NCI-H2081 (cell line): ENCODE data around the gene SNAPC4.

ENCODE experiments used
- DNase-seq, 2 experiments: peaks; one replicate each; lab custom pipeline; 2025; lab: John Stamatoyannopoulos, UW

Gene SNAPC4

DNA sequence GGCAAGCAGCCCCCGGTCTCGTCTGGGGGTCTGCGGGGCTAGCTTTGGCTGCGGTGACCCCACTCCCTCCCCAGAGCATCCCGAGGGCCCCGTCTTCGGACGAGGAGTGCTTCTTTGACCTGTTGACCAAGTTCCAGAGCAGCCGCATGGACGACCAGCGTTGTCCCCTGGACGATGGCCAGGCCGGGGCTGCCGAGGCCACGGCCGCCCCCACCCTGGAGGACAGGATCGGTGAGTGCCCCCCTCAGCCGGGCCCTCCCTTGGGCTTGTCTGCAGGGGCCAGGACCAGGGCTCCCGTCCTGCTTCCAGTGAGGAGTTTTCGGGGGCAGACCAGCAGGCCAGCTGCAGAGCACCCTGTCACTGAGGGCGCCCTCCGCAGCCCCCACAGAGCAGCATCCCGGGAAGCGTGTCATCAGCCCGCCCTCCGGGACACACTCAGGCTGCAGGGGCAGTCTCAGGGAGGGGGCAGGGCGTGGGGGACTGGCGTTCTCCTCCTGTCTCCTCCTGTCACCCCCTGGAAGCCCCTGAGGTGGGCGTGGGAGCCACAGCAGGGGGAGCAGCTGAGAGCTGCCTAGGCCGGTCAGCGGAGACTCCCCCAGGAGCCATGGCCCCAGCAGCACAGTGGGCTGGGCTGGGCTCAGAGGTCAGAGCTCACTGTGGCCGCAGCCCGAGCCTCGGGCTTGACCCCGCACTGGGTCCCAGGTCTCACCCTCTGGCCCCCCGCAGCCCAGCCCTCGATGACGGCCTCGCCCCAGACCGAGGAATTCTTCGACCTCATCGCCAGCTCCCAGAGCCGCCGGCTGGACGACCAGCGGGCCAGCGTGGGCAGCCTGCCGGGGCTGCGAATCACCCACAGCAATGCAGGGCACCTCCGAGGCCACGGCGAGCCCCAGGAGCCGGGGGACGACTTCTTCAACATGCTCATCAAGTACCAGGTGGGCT, 44.1 kb downstream of the SNAPC4 start:
- no peak for DNase-seq

DNA sequence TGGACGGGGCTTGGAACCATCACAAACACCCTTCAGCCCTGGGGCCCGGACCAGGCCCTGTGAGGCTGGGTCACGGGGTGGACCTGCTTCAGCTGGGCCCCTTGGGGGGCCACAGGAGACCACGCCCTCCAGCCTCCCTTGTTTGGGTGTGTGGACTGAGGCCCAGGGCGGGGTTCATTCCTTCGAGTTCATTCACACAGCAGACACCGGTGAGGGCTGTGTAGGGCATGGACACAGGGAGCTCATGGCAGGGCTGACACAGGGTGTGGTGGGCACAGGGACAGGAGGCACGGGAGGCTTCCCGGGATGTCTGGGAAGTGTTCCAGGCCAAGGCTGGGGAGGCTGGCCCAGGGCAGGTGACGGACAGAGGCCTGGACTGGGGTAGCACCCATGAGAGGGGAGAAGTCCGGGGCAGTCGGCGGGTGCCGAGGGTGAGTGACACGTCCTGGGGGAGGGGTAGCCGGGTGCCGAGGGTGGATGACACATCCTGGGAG, 45.3 kb downstream of the SNAPC4 start:
- DNase-seq = no peak

DNA sequence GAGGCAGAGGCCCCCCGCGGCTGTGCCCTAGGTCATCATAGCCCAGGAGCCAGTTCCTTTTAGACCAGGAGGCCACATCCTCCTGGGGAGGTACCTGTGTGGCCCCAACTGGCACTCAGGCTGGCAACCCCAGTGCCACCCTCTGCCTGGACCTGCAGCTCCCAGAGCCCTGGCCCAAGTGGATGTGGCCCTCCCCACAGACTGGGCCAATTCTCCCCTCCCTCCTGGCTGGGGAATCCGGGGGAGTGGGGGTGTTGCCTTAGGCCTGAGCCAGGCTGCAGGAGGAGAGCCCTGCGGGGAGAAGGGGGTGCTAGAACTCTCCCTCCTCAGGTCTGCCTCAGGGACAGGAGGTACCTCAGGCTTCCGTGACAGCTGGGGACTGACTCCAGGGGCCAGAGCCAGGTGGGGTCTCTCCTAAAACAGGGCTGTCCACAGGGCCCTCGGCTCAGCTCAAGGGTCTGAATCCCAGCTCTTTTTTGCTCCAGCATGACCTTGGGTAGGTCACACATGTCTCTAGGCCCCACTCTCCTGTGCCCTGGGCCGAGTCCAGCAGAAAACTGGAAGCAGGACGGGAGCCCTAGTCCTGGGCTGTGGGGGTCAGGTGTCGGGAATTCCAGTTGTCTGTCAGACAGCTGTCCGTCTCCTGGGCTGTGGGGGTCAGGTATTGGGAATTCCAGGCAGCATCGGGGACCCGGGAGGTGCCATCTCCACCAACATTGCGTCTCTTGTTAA, 46.0 kb downstream of the SNAPC4 start:
- no peak for DNase-seq

DNA sequence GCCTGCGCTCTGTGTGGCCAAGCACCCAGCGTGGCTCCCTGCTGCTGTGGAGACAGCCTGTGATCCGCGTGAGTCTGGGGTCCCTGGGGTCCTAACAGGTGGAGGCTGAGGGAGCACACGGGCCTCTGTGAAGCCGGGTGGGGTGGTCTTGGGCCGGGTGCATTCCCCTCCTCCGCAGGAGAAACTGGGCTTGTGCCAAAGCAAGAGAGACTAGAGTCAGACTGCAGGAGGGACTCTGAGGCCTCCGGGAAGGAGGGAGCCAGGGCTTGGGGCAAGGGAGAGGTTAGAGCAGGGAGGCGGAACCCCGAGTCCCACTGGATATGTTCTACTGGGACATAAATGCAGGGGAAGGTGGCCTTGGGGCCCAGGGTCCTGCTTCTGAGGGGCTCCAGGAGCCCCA, 46.9 kb downstream of the SNAPC4 start:
- no peak for DNase-seq

DNA sequence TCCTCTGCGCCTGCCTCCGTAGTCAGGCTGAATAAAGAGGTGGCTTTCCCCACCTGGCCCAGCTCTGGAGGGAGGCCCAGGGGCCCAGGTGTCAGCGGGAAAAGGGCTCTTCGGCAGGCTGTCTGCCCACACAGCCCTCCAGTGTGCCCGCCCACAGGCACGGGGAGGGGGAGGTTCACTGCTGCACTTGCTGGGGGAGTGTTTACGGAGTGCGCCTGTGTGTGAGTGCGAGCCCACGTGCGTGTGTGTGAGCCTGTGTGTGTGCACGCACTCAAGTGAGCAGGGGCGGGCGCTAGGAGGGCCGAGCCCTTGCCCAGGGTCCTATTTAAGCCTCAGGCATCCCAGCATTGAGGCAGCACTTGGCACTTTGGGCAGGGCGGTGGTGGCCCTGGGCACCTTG, 47.3 kb downstream of the SNAPC4 start:
- peak in 1 of 2 experiments; percentile 11 for DNase-seq

DNA sequence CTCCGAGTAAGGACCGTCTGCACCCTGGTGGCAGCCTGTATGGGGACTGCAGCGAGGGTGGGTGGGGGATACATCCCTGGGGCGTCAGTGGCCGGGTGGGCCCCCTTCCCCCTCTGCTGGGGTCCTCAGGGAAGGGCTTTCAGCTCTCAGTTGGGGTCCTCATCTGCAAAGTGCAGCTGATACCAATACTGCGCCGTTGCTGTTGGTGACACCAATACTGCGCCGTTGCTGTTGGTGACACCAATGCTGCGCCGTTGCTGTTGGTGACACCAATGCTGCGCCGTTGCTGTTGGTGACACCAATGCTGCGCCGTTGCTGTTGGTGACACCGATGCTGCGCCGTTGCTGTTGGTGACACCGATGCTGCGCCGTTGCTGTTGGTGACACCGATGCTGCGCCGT, 48.1 kb downstream of the SNAPC4 start:
- DNase-seq = peak; percentile 74 to 88

DNA sequence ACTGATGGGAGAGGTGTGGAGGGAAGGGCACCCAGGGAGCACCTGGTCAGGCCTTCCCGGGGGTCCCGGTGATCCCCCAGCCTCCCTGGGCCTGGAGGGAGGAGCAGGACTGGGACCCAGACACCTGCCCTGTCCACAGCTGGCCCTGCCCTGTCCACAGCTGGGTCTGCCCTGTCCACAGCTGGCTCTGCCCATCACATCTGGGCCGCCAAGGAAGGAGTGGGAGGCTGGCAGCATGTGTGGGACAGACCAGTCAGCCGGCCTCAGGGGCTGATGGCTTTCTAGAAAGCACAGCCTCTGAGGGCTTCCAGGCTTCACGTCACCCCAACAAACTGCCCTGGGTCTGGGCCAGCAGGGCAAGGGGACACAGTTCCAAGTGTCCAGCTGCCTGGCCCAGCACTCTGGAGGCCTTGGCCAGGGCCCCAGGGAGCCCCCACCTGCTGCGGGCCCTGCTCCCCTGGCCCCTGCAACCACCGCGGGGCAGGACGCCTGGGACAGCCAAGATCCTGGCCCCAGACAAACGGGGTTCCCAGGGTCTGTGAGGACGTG, 48.6 kb downstream of the SNAPC4 start:
- DNase-seq = no peak
